Measurements from ENCODE around the gene SCRG1.

Gene SCRG1

DNA sequence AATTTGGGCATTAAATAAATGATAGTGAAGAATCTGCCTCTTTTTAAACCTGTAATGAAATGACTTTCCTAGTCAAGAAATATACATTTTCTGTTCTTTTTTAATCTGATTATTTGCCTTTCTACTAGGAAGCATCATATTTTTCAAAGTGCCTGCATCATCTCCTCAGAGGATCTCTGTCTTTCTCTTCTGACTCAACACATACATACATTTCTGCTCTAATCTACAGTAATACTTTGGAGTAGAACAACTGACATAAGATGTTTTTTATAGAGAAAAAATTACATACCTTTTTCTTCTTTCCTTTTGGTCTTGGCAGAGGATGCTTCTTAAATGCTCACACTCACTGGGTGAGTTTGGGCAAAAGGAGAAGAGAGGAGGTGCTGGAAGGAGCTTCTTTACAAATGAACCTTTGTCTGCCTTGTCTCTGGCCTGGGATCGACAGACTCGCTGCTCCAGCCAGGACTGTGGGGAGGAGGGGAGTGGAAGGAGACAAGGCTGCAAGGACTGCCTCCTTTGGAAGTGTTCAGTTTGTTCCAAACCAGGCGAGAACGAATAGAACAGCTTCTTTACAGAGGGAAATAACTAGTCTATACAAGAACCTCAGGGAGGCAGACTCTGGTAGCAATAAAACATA is at the start of gene SCRG1:
Gene SCRG1, minus strand, starts transcription at position 338 of the 637 bp plus-strand sequence. CDS start 7,702 bp downstream, outside the sequence.
- H3K27me3 Mint-ChIP-seq: peaks cover 4% of the 10 kb centered on the region
- no peaks in the 10 kb centered on the region for H3K4me1 Mint-ChIP-seq
- DNase-seq: no peak
- peaks cover 2% of the 10 kb centered on the region for H3K36me3 Mint-ChIP-seq
- no peak within 1 kb of the TSS for H3K27ac Mint-ChIP-seq
- no peaks in the 10 kb centered on the region for H3K9me3 Mint-ChIP-seq
- CTCF ChIA-PET: interaction anchor here (0.7 to 2.0 kb wide), 2 partner anchors 43 to 98 kb away, joined by 3 to 5 read pairs; no protein-coding TSS in a partner anchor
- no peak within 1 kb of the TSS for H3K4me3 Mint-ChIP-seq

- no peak for DNase-seq
- Mint-ChIP-seq H3K27ac (no peak overlapping the region), H3K36me3 (no peaks in the 10 kb centered on the region), H3K4me3 (no peak overlapping the region), H3K27me3 (no peaks in the 10 kb centered on the region), H3K9me3 (no peaks in the 10 kb centered on the region), H3K4me1 (no peaks in the 10 kb centered on the region)
- CTCF ChIA-PET: interaction anchor here (1.4 kb wide), 1 partner anchor 26 kb away, joined by 3 read pairs; no protein-coding TSS in a partner anchor
These were observed 49.2 kb upstream of the SCRG1 start for GRCh38 chr4:173448103-173448502.

- Mint-ChIP-seq H3K4me3 (no peak overlapping the region), H3K4me1 (peaks cover 11% of the 10 kb centered on the region), H3K9me3 (no peaks in the 10 kb centered on the region), H3K27me3 (no peaks in the 10 kb centered on the region), H3K27ac (no peak overlapping the region), H3K36me3 (no peaks in the 10 kb centered on the region)
- no peak for DNase-seq
- CTCF ChIA-PET: no interaction called here
These were observed 47.5 kb upstream of the SCRG1 start for GRCh38 chr4:173446416-173446815.

GRCh38 chr4:173443121-173443520 is 44.2 kb upstream of the SCRG1 start:
- H3K27ac Mint-ChIP-seq: no peak overlapping the region
- CTCF ChIA-PET: no interaction called here

GRCh38 chr4:173442223-173442932 is 43.5 kb upstream of the SCRG1 start:
- Mint-ChIP-seq H3K36me3 (peaks cover 2% of the 10 kb centered on the region), H3K27ac (no peak overlapping the region), H3K27me3 (no peaks in the 10 kb centered on the region), H3K4me3 (no peak overlapping the region), H3K9me3 (no peaks in the 10 kb centered on the region), H3K4me1 (peaks cover 29% of the 10 kb centered on the region)
- DNase-seq: no peak
- CTCF ChIA-PET: interaction anchor here (0.6 kb wide), 1 partner anchor 43 kb away, joined by 3 read pairs; the partner anchor contains the start of gene SCRG1

More at GRCh38 chr4:173443121-173443520, 44.2 kb upstream of the SCRG1 start:
- peaks cover 2% of the 10 kb centered on the region for H3K36me3 Mint-ChIP-seq
- no peak for DNase-seq
- H3K9me3 Mint-ChIP-seq: no peaks in the 10 kb centered on the region
- no peaks in the 10 kb centered on the region for H3K27me3 Mint-ChIP-seq
- H3K4me1 Mint-ChIP-seq: peaks cover 29% of the 10 kb centered on the region
- no peak overlapping the region for H3K4me3 Mint-ChIP-seq

DNA sequence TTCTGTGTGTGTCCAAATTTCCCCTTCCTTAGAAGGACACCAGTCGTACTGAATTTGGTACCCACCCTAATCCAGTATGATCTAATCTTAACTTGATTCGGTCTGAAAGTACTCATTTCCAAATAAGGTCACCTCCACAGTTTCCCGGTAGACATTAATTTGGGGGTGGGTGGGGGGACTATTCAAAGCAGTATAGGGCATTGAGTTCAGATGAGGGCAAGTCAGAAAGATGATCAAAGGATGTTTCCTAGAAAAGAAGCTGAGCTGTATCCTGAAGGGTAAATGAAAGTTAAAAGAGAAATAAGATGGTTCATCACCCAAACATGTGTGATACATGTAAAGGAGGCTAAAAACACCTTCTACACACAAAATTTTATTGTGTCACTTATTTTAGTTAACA is 42.0 kb upstream of the SCRG1 start:
- CTCF ChIA-PET: no interaction called here
- Mint-ChIP-seq H3K4me1 (peaks cover 29% of the 10 kb centered on the region), H3K9me3 (no peaks in the 10 kb centered on the region)

DNA sequence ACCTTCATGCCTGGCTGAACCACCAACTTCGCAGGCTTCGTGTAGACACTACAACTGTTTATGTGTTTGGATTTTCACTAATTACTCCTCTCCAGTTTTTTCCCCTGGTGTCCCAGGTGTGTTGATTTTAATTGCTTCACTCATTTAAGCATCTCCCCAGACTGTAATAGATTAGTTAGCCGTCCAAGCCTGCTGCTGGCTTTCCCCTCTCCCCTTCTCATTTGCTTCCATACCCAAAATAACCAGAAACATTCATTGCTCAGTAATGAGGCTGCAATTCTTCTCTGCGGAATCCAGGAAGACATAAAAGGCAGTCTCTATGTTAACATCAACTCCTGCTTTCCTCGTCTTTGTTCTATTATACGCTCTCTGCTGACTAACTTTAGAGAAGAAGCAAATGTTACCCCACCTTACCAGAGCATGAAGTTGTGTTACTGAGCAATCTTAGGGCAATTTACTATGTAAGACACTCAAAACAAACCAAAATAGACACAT is 37.9 kb upstream of the SCRG1 start:
- peaks cover 20% of the 10 kb centered on the region for H3K4me1 Mint-ChIP-seq
- H3K27ac Mint-ChIP-seq: no peak overlapping the region
- DNase-seq: no peak
- H3K4me3 Mint-ChIP-seq: no peak overlapping the region
- H3K9me3 Mint-ChIP-seq: no peaks in the 10 kb centered on the region
- peaks cover 19% of the 10 kb centered on the region for H3K27me3 Mint-ChIP-seq
- CTCF ChIA-PET: no interaction called here
- peaks cover 2% of the 10 kb centered on the region for H3K36me3 Mint-ChIP-seq

More for the DNA sequence above, 42.0 kb upstream of the SCRG1 start:
- Mint-ChIP-seq H3K27me3 (no peaks in the 10 kb centered on the region), H3K4me3 (no peak overlapping the region), H3K27ac (peak overlapping the region; percentile 8), H3K36me3 (peaks cover 2% of the 10 kb centered on the region)
- no peak for DNase-seq

DNA sequence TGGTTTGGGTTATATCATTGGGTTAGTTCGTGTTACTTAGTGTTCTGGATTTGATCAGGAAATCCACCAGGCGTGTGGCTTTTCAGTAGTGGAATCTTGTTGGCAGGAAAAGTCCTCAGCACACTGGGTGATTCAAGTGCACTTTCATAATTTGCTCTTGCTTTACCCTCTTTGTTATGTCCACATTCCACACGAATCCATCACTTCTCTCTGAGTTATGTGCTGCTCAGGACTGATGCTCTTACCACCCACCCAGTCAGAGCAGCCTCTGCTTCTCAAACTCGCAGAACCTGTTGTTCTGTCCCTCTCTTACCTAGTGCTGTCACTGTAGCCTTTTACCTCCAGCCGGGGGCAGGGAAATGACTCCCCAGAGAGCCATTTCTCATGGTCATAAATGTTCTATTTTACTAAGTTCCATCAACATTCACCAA is 37.2 kb upstream of the SCRG1 start:
- H3K4me3 Mint-ChIP-seq: no peak overlapping the region

DNA sequence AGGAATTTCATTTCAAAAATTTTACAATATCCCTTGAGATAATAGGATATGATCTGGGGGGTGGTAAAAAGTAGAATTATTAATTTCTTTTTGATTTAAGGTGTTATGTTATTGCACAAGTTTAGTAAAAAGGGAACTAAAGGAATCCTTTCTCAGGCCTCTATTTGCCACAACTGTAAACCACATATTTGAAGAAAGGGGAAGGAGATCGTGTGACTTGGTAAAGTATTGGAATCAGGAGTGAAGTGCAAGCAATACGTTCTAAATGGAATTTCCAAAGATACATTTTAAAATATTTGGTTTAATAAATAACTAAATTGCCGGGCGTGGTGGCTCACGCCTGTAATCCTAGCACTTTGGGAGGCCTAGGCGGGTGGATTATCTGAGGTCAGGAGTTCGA is 35.3 kb upstream of the SCRG1 start:
- DNase-seq: no peak
- no peak overlapping the region for H3K4me3 Mint-ChIP-seq
- H3K4me1 Mint-ChIP-seq: no peaks in the 10 kb centered on the region
- H3K27ac Mint-ChIP-seq: no peak overlapping the region
- peaks cover 4% of the 10 kb centered on the region for H3K9me3 Mint-ChIP-seq
- CTCF ChIA-PET: no interaction called here
- H3K36me3 Mint-ChIP-seq: peaks cover 3% of the 10 kb centered on the region
- H3K27me3 Mint-ChIP-seq: peaks cover 26% of the 10 kb centered on the region

More for the DNA sequence above, 37.2 kb upstream of the SCRG1 start:
- Mint-ChIP-seq H3K4me1 (peaks cover 15% of the 10 kb centered on the region), H3K9me3 (no peaks in the 10 kb centered on the region), H3K27me3 (peaks cover 19% of the 10 kb centered on the region), H3K36me3 (peaks cover 2% of the 10 kb centered on the region), H3K27ac (no peak overlapping the region)
- CTCF ChIA-PET: no interaction called here
- DNase-seq: no peak

DNA sequence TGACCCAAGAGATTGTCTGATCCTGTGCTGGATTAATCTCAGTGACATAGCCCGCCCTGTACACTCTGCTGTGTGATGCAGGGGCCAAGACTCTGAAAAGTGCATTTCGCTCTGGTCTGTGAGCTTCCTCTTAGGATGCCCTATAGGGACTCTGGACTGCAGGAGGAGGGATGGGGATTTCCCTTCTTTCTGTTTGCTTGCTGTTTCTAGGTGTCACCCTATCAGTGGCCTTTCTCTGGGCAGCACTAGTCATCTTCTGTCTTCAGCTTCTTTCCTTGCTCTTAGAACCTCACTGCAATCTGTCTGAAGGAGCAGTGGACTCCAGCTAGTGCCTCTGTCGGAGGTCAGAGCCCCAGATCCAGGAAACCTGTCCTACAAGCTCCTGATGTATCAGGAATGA is 34.5 kb upstream of the SCRG1 start:
- H3K9me3 Mint-ChIP-seq: peaks cover 4% of the 10 kb centered on the region
- H3K27ac Mint-ChIP-seq: no peak overlapping the region
- H3K36me3 Mint-ChIP-seq: peaks cover 3% of the 10 kb centered on the region
- no peaks in the 10 kb centered on the region for H3K4me1 Mint-ChIP-seq
- no peak for DNase-seq
- CTCF ChIA-PET: interaction anchor here (0.9 kb wide), 1 partner anchor 13 kb away, joined by 3 read pairs; no protein-coding TSS in a partner anchor
- no peak overlapping the region for H3K4me3 Mint-ChIP-seq
- peaks cover 26% of the 10 kb centered on the region for H3K27me3 Mint-ChIP-seq

- Mint-ChIP-seq H3K4me3 (no peak overlapping the region), H3K27ac (no peak overlapping the region), H3K4me1 (peaks cover 2% of the 10 kb centered on the region), H3K36me3 (peaks cover 3% of the 10 kb centered on the region), H3K9me3 (peaks cover 4% of the 10 kb centered on the region), H3K27me3 (peaks cover 26% of the 10 kb centered on the region)
- no peak for DNase-seq
- CTCF ChIA-PET: interaction anchor here (0.9 kb wide), 1 partner anchor 12 kb away, joined by 3 read pairs; no protein-coding TSS in a partner anchor
These were observed 33.5 kb upstream of the SCRG1 start for GRCh38 chr4:173432430-173432829.

GRCh38 chr4:173426064-173426463 is 27.1 kb upstream of the SCRG1 start:
- Mint-ChIP-seq H3K4me1 (peaks cover 31% of the 10 kb centered on the region), H3K4me3 (no peak overlapping the region), H3K27me3 (peaks cover 5% of the 10 kb centered on the region), H3K36me3 (peaks cover 6% of the 10 kb centered on the region), H3K9me3 (peaks cover 6% of the 10 kb centered on the region), H3K27ac (peak overlapping the region; percentile 84)
- DNase-seq: peak; percentile 52
- CTCF ChIA-PET: interaction anchor here (1.2 to 3.4 kb wide), 3 partner anchors 25 to 412 kb away, joined by 3 to 13 read pairs (median 3); no protein-coding TSS in a partner anchor

- Mint-ChIP-seq H3K27me3 (no peaks in the 10 kb centered on the region), H3K36me3 (peaks cover 3% of the 10 kb centered on the region), H3K4me3 (no peak overlapping the region), H3K9me3 (peaks cover 3% of the 10 kb centered on the region), H3K4me1 (peaks cover 39% of the 10 kb centered on the region), H3K27ac (no peak overlapping the region)
- CTCF ChIA-PET: interaction anchor here (0.8 to 3.4 kb wide), 5 partner anchors 11 to 411 kb away, joined by 3 to 13 read pairs (median 3); no protein-coding TSS in a partner anchor
- DNase-seq: no peak
These were observed 26.2 kb upstream of the SCRG1 start for GRCh38 chr4:173424899-173425805.

Data from activated naive CD4-positive, alpha-beta T cell treated with anti-CD3 and anti-CD28 coated beads, Interleukin-2, amount 10 ng/mL, durations not matched to agents 7 days and 5 days (primary cell).